GM21825 (cell line): ENCODE results near the gene PKP2.

Experiments
- ATAC-seq: cut with Tn5 transposase; IDR thresholded peaks from one replicate; pipeline ENCODE4 v1.9.1; 2021; ENCODE audit warnings: mild to moderate bottlenecking, moderate library complexity; ENCODE audit not compliant: unreplicated experiment

Gene PKP2

DNA sequence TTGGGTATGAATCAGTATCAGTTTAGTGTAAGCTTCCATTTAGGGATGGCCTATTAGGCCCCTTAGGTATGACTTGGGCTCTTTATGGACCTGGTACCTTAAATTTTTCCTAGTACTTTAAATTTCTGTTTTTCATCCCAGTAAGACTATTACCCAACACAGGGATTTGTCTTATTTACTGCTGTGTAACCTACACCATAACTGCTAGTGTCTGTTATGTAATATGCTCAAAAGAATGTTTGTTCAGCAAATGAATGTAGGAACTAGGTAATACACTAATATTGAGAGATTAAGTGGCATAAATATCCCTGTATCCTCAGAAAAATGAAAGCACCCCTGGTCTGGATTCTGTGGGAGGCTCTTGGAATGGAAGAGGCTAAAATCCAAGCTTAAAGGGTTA is 77.2 kb downstream of the PKP2 start:
- ATAC-seq = no peak

DNA sequence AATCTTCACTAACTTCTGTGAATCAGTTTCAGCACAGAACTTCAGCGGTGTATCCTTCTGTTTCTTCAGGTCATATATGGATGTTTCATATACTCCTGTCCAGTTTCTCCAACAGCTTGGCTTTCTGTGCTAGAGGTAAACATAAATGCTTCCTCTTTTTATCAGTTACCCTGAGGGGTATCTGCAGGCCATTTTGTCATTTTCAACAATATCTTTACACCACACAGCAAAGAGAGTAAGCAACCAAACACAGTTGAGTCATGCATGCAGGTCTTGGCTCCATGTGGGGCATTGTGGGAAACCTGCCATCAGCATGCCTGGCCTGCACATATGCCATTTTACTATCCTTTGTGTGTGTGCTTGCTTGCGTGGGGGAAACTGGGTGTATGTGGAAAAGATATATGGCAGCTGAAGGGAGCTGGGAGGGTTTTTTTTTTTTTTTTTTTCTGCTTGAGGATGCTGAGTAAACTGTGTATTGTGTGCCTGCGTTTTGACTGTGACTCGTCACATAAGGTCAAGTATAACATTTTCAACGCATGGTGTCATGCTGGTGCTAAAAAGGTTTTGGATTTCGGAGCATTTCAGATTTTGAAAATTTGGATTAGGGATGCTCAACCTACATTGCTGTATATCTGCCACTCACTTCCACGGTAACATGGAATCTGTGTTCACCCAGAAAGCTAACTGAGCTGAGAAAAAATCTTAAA is 84.7 kb downstream of the PKP2 start:
- ATAC-seq = no peak

DNA sequence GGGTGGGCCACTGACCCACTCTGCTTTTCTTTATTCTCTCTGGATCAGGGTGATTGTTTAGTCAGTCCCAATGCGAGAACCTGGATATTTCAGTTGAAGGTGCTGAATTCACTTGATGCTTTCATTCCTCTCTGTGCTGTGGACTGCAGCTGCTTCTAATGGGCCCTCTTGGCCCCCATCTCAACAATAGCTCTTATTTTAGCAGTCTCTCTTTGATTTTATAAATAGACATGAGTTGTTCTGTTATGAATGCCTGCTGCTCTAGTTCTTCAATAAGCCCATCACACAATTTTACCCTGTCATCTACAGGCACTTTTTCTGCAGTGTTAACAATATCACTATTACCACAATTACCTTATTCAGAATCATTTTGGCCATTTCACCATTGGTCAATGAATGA is 86.7 kb downstream of the PKP2 start:
- ATAC-seq = no peak

DNA sequence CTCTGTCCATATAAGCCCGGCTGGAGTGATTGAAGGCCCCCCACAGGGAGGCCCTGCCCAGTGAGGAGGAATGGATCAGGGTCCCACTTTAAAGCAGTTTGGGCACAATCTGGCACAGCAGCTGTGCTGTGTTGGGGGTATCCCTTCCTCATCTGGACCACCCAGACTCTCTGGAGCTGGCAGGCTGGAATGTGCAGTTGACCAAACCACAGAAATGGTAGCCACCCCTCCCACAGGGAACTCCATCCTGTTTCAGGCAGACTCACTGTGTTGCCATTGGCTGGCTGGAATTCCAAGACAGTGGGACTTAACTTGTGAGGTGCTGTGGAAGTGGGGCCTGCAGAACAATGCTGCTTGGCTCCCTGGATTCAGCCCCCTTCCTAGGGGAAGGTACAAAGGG is 87.4 kb downstream of the PKP2 start:
- no peak for ATAC-seq

DNA sequence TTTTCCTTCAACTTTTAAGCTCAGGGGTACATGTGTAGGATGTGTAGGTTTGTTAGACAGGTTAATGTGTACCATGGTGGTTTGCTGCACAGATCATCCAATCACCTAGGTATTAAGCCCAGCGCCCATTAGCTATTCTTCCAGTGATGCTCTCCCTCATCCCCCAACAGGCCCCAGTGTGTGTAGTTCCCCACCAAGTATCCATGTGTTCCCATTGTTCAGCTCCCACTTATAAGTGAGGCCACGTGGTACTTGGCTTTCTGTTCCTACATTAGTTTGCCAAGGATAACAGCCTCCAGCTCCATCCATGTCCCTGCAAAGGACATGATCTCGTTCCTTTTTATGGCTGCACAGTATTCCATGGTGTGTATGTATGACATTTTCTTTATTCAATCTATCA is 92.3 kb downstream of the PKP2 start:
- no peak for ATAC-seq

DNA sequence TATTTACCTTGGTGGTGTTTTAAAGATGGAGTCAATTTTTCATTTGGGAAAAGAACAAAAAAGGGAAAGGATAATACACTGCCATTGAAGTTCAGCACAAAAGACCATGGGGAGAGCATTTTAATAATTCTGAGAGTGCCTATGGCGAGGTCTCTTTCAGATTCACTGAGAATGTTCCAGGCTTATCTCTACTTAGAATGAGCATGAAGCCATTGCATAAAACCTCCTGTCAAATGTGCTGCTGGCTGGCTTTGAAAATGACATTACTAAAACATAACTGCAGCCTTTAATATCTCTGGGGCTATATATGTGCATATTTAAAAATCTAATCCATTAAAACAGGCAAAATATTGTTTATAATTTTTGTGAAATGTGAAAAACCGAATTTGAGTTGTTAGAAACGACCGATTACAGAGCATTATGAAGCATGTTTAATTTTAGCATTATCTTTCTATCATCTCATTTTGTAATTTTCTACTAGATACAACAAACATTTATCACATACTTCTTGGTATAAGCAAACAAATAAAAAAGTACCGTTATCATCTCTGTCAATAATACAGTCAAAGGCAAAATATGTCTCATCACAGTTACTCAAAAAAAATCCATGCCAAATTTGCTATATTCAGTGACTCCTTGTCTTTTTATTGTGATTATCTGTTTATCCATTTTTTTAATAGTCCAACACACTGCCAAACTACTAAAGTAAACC is 95.2 kb downstream of the PKP2 start:
- no peak for ATAC-seq

DNA sequence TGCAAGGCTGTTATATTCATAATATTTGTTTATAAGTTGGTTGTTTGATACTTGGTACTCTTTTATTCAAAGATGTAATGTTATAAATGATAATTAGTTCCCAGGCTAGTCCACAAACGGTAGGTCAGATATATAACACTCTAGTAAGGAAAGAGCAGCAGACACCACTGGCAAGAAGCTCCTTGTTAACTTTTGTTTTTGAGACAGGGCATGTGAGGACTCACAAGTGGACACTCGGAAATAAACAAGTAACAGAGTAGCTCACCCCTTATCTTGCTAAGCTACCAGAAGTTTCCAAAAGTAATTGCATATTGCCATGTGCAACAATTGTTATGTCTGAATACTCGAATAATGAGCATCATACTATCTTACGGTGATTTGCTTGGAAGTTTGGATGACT is 102.3 kb downstream of the PKP2 start:
- ATAC-seq = no peak

DNA sequence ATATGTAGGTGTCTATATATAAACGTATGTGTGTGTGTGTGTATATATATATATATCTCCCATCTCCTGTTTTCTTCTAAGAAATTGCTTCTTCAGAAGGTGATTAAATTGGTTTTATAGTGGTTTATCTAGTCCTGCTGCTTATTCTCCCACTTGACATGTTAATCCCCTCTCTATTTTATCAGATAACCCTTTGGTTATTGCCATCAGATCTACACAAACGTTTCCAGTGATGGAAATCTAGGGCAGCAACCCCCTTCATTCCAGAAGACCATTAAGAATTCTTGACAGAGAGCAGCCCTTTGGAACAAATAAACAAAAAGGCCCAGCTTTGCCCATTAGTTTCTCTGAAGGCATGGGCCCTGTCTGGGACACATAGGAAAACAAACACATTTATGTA is 106.7 kb downstream of the PKP2 start:
- ATAC-seq = no peak

DNA sequence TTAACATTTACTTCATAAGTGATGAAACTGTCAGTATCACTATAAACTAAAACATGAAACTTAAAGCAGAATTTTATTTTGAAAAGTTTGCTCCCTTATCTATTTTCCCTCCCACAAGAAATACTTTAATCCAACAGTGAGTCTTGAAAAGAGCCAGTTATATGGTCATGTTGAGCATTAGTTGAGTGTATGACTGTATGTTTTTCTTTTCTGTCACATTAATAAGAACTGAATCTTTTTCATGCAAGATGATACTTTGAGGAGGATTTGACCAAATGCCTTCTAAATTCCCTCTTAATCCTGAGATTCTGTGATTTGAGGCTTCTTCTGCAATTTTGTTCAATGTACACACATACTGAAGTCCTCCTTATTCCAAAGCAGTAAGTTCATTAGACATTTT is 107.1 kb downstream of the PKP2 start:
- no peak for ATAC-seq

DNA sequence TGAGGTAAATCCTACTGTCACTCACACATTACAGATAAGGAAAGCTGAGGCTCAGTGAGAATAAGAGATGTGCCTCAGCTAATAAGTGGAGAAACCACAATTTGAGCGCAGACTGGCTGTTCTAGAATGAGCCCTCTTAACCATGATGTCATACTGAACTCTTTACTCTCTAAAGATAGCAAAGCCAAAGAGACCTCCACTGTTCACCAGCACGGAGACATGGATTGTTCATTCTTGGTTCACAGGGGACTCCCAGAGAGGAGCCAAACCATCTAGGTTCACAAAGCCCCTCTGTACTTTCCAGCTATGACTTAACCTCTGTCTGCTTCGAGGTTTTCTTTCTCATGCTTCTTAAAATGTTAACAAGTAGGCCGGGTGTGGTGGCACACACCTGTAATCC is 108.2 kb downstream of the PKP2 start:
- ATAC-seq = no peak

DNA sequence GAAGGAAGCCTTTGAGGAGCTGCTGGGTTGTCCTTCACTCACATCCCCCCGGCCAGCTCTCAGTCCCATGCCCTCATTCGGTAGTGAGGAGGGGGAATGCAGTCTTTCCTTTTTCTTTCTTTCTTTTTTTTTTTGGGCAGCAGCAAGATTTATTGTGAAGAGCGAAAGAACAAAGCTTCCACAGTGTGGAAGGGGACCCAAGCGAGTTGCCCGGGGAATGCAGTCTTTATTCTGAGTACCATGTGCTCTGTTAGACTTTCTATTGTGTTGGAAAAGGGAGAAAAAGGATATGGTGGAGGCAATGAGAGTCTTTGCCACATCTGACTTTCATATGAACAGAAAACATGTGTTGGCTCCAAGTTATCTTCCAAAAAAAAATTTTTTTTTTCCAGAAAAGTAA is 111.0 kb downstream of the PKP2 start:
- ATAC-seq = no peak

DNA sequence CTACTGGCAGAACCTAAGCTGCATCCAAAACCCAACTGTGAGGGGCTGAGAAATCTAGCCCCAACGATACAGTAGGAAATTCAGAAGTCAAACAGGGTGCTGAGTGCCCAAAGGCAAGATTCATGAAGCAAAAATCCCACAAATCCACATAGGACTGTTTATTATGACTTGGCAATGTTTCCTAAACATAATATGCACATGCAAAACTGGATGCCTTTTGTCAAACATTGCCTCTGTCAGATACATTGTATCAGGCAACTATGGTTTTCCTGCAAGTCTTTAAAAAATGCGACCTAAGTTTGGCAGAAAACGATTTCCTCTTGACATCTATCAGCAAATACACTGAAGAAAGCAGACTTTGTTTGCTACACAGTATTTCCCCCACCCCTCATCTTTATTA is 113.5 kb downstream of the PKP2 start:
- ATAC-seq = no peak

DNA sequence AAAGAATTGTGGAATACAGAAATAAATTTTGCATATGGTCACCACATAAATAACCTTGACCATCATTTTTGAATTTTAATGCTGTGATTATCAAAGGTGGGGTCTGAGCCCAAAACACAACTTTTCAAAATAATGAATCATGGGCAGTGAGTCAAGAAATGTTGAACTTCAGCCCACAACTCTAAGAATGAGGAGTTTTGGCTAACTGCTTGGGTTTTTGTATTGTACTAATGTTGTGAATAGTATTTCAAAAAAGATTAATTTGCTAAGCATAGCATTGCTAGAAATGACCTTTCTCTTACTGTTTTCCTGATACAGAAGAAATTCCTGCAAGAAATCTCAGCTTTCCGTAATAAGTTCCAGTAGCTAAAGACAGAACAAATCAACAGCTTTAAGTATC is 116.5 kb downstream of the PKP2 start:
- no peak for ATAC-seq

DNA sequence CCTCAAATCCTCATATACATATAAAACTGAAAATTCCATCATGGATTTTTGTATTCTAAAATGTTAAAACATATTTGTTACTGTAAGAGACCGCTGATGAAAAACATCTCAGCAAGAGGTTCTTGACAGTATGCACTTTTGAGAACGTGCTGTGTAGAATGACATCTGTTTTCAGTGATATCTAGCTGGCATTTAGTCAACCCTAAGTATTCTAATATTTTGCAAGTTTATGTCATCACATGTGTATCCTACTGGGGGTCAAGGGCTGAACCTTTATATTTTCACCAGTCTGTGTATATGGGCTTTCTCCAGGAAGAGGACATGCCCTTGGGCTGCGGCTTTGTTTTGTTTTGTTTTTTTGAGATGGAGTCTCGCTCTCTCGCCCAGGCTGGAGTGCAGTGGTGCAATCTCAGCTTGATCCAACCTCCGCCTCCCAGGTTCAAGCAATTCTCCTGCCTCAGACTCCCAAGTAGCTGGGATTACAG is 118.8 kb downstream of the PKP2 start:
- no peak for ATAC-seq

DNA sequence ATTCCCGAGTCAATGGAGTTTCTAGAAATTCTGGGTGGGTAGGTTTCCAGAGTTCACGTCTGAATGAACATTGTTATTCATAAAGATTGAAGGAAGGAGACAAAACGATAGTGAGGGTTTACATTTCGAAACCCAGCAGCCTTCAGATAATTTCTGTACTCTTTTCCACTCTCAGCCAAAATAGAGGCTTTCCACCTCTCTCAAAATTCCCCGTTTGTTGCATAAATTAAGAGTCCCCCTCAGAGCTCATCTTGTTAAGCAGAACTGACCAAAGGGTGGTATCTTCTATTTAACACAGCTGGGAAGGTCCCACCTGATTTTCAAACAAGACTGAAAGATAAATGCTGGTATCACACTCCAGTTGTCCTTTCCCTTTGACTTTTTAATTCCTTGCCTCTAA is 119.4 kb downstream of the PKP2 start:
- no peak for ATAC-seq

DNA sequence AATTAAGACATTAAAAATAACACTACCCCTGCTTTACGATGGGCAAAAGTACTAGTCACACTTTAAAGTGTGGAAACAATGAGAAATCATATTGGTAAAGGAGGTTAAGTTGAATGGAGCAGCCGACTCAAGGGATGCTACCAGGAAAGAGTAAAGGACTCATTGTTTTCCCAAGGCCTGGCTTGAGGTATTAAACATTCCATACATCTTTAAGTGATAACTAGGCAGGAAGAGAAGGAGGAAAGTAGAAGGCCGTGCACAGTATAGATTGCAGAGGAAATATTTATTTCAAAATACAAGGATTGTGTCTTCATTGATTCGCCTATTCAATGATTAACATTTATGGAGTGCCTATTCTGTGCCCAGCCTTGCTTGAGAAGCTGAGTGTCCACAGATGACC is 120.3 kb downstream of the PKP2 start:
- no peak for ATAC-seq

DNA sequence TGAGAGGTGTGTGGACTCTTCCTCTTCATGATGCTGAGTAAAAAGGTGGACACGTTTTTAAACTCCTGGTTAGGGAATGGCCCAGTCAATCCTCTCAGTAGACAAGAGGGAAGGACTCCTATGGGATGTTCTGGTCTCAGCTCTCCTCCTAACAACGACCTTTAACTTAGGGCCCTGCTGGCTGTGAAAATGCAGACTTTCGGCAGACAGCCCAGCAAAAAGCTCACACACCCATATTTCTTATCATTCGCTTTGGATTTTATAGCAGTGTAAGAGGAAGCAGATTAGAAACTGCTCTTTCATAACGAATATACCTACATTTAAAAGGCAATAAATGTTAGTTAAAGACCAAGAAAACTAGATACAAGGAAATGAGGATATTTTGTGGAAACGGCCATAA is 122.9 kb downstream of the PKP2 start:
- ATAC-seq = no peak

DNA sequence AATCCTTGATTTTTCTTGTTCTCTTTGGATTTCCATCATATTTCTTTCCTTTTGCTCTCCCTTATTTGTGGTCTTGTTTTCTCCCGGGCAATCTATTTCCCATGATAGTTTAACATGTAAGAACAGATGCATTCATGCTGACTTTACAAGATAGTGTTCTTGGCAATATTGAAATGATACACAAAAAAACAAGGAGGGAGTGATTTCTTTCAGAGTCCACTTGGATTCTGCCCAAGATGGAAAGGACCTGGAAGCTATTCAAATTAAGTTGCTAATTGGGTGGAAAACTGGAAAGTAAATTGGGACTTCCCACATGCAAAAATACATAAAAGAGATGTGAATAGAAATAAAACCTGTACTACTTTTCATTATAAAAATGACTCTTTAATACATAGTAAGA is 126.4 kb downstream of the PKP2 start:
- no peak for ATAC-seq

DNA sequence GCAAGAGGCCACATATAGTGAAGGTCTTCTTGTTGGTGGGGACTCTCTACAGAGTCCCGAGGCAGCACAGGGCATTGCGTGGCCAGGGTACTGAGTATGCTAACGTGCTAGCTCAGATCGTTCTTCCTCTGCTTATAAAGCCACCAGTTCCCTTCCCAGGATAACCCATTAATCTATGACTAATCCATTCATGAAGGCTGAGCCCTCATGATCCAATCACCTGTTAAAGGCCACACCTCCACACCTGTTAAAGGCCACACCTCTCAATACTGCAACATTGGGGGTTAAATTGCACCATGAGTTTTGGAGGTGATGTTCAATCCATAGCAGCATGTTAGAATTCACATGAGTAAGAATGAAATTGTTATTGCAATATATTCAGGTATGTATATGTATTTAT is 128.1 kb downstream of the PKP2 start:
- ATAC-seq = no peak

DNA sequence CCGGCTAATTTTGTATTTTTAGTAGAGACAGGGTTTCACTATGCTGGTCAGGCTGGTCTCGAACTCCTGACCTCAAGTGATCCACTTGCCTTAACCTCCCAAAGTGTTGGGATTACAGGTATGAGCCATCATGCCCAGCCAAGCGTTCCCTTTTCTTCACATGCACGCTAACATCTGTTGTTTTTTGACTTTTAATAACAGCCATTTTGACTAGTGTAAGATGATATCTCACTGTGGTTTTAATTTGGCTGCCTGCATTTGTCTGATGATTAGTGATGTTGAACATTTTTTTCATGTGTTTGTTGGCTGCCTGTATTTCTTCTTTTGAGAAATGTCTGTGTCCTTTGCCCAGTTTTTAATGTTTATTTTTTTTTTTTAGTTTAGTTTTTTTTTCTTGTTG is 130.7 kb downstream of the PKP2 start:
- no peak for ATAC-seq

DNA sequence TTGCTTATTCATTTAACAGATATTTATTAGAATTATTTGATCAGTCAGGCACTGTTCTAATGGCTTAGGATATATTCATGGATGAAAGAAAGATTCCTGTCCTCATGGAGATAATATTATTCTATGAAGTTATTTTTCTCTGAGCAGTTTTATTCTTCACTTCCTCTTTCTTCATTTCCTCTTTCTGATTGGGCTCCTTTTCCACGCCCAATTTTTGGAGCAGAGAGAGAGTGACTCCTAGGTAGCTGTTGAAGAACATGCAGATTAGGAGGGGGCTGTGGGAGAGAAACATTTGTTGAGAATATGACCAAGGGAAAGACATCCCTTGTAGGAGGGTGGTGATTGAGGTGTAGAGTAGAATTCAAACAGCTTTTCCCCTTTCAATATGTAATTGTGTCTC is 134.9 kb downstream of the PKP2 start:
- ATAC-seq = peak; percentile 51

DNA sequence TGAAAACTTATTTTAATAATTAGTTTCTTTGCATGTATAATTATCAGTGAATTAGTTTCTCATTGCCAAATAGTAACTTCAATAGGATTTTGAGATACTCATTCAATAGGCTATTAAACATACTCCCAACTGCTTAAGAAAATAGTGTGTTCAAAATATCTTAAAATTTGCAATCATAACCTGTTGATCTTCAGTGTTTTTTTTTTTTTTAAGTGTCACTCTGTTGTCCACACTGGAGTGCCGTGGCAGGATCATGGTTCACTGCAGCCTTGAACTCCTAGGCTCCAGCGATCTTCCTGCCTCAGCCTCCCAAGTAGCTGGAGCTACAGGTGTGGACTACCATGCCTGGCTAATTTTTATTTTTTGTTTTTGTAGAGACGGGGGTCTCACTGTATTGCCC is 139.4 kb downstream of the PKP2 start:
- ATAC-seq = no peak
